A673 (cell line): Measurements from ENCODE around the gene SEMA3E. TPM values are rescaled to one million over a fixed set of nuclear protein-coding genes. Genes with fewer than 3 reads are reported as not detected.

ENCODE experiments used
- BruUV-seq: library from RNA; stranded (reverse); fragments of 400-500 nt; replicated peaks from 2 replicates; lab custom pipeline; 2021; lab: Mats Ljungman, UMichigan
- CTCF ChIA-PET: fragments of 300-600 bp; sonication (Branson Sonifier 250); formaldehyde crosslinking; loops from one replicate; lab custom pipeline; 2022; ENCODE audit warnings: antibody characterized with exemption; lab: Charles Lee
- POLR2A ChIA-PET: fragments of 300-600 bp; sonication (Branson Sonifier 250); formaldehyde crosslinking; loops from one replicate; lab custom pipeline; 2022; ENCODE audit warnings: antibody characterized with exemption; ENCODE audit not compliant: low non-redundant PET; lab: Charles Lee
- DNase-seq: peaks from one replicate; pipeline ENCODE4 v3.0.0-alpha.2; 2015; ENCODE audit warnings: low spot score
- H3K27ac ChIP-seq: fragments of 200-600 bp; sonication (generic); 2 replicates; pipeline ENCODE4 v1.5.1; 2016; ENCODE audit warnings: mixed run types, low read depth, mild to moderate bottlenecking, mixed read lengths, antibody characterized with exemption, low read length; ENCODE audit not compliant: poor library complexity, severe bottlenecking
- H3K27me3 ChIP-seq: fragments of 200-600 bp; sonication (generic); replicated peaks from 2 replicates; pipeline ENCODE4 v1.6.1; 2017; ENCODE audit warnings: mixed run types, low read depth, mild to moderate bottlenecking, mixed read lengths, antibody characterized with exemption, low read length; ENCODE audit not compliant: insufficient read depth, poor library complexity
- H3K36me3 ChIP-seq: fragments of 200-600 bp; sonication (generic); 2 replicates; pipeline ENCODE4 v1.6.1; 2016; ENCODE audit warnings: mixed run types, mild to moderate bottlenecking, mixed read lengths, antibody characterized with exemption, low read length; ENCODE audit not compliant: insufficient read depth, poor library complexity, severe bottlenecking
- H3K4me1 ChIP-seq: fragments of 200-600 bp; sonication (generic); 2 replicates; pipeline ENCODE4 v1.6.1; 2017; ENCODE audit warnings: mixed run types, mild to moderate bottlenecking, mixed read lengths, antibody characterized with exemption, low read length; ENCODE audit not compliant: insufficient read depth, poor library complexity, severe bottlenecking
- H3K4me3 ChIP-seq: fragments of 200-600 bp; sonication (generic); 2 replicates; pipeline ENCODE4 v1.5.1; 2016; ENCODE audit warnings: low read depth, mixed run types, mild to moderate bottlenecking, mixed read lengths, low read length; ENCODE audit not compliant: poor library complexity, severe bottlenecking
- H3K9me3 ChIP-seq: fragments of 200-600 bp; sonication (generic); 2 replicates; pipeline ENCODE4 v1.6.1; 2016; ENCODE audit warnings: mixed run types, low read depth, mild to moderate bottlenecking, mixed read lengths, antibody characterized with exemption, low read length; ENCODE audit not compliant: poor library complexity, severe bottlenecking
- CTCF ChIP-seq: fragments of 300-800, 200-600 bp; sonication (generic); conservative IDR thresholded peaks from 2 replicates; pipeline ENCODE4 v1.5.1; 2017; ENCODE audit warnings: low read depth, mild to moderate bottlenecking, antibody characterized with exemption, low read length, moderate library complexity, mixed read lengths
- EZH2 ChIP-seq: fragments of 200-600 bp; sonication (generic); IDR thresholded peaks from 2 replicates; pipeline ENCODE4 v1.6.1; 2017; ENCODE audit warnings: borderline replicate concordance, low read depth, mild to moderate bottlenecking, mixed read lengths, antibody characterized with exemption, low read length; ENCODE audit not compliant: poor library complexity, severe bottlenecking
- intact Hi-C: fragments of 100-400 bp; cut with micrococcal nuclease; formaldehyde crosslinking; loops from one replicate; pipeline ENCODE4 v1.10.0; 2022; ENCODE audit not compliant: unreplicated experiment
- total RNA-seq: library from RNA; stranded (reverse); gene quantifications from 2 replicates; pipeline ENCODE4 v1.2.3, GENCODE V29; 2021

The SEMA3E gene
- total RNA-seq, 1 experiment from 2014 or later: not detected

GRCh38 chr7:83410989-83411591 lies 237.8 kb downstream of the SEMA3E start:
- Histone ChIP-seq H3K9me3 (no peaks in the 10 kb centered on the region), H3K4me3 (no peak overlapping the region), H3K27me3 (peaks cover 47% of the 10 kb centered on the region), H3K4me1 (no peaks in the 10 kb centered on the region), H3K36me3 (no peaks in the 10 kb centered on the region), H3K27ac (no peak overlapping the region)
- TF ChIP-seq CTCF: peak; percentile 73
- TF ChIP-seq EZH2: no peak
- DNase-seq: peak; percentile 58
- ChIA-PET POLR2A (no interaction called here), CTCF (no interaction called here)
- intact Hi-C loops: loop anchor here (1.0 to 2.0 kb wide), 2 partner anchors 104 to 245 kb away; no protein-coding TSS in a partner anchor
- BruUV-seq: no TSS peak

- no peak for DNase-seq
- intact Hi-C loops: no loop called here
Observed at GRCh38 chr7:83394776-83395175, 254.2 kb downstream of the SEMA3E start.

GRCh38 chr7:83388436-83388835 lies 260.5 kb downstream of the SEMA3E start:
- BruUV-seq: no TSS peak
- Histone ChIP-seq H3K4me1 (no peaks in the 10 kb centered on the region), H3K4me3 (no peak overlapping the region), H3K27ac (no peak overlapping the region), H3K27me3 (peaks cover 4% of the 10 kb centered on the region), H3K9me3 (no peaks in the 10 kb centered on the region), H3K36me3 (no peaks in the 10 kb centered on the region)
- ChIA-PET CTCF (no interaction called here), POLR2A (no interaction called here)
- DNase-seq: no peak
- no peak for TF ChIP-seq CTCF
- TF ChIP-seq EZH2: no peak
- intact Hi-C loops: no loop called here

More at GRCh38 chr7:83394776-83395175, 254.2 kb downstream of the SEMA3E start:
- H3K27ac ChIP-seq: no peak overlapping the region
- no TSS peak for BruUV-seq
- TF ChIP-seq CTCF (no peak), EZH2 (no peak)
- H3K4me1 ChIP-seq: no peaks in the 10 kb centered on the region
- no peaks in the 10 kb centered on the region for H3K36me3 ChIP-seq
- H3K9me3 ChIP-seq: no peaks in the 10 kb centered on the region
- no peaks in the 10 kb centered on the region for H3K27me3 ChIP-seq
- no peak overlapping the region for H3K4me3 ChIP-seq
- POLR2A ChIA-PET: no interaction called here
- CTCF ChIA-PET: no interaction called here
